ENCODE data around the gene GLT8D1. TPM values are rescaled to one million over a fixed set of nuclear protein-coding genes. Genes with fewer than 3 reads are reported as not detected.
A peak's percentile ranks its signal among the peaks of the same experiment; 100 is the strongest.

Gene GLT8D1
- total RNA-seq (ENCODE audit: unreplicated experiment), result 46.4 TPM
- long read RNA-seq, transcript GLT8D1-201 (10 exons, 1,849 nt), result major isoform, 5 of 25 reads
- long read RNA-seq, partial matches to known transcripts, result 0 of 25 reads
- long read RNA-seq, other reads (novel, unspliced or antisense), result 20 of 25 reads

GRCh38 chr3:52705688-52706686 lies at the start of gene GLT8D1, which contains the start of gene SPCS1:
Gene GLT8D1, minus strand, starts transcription at chr3:52705791. Its CDS starts 5,331 bp downstream, at chr3:52700460.
Gene SPCS1, plus strand, starts transcription at chr3:52706106. Its CDS starts 141 bp downstream, at chr3:52706247.
- TF ChIP-seq CTCF (IDR thresholded peaks at IDR 0.05; ENCODE audit: partially characterized antibody, unreplicated experiment), result no peak
- Mint-ChIP-seq H3K4me3 (ENCODE audit: unreplicated experiment) (peak within 1 kb of the TSS; percentile 97), H3K4me1 (ENCODE audit: low read depth, unreplicated experiment) (peaks cover 5% of the 10 kb centered on the region), H3K9me3 (ENCODE audit: unreplicated experiment) (peaks cover 7% of the 10 kb centered on the region), H3K27me3 (ENCODE audit: unreplicated experiment) (peaks cover 5% of the 10 kb centered on the region), H3K36me3 (ENCODE audit: unreplicated experiment) (no peaks in the 10 kb centered on the region), H3K27ac (ENCODE audit: unreplicated experiment) (peak within 1 kb of the TSS; percentile 87)
- DNase-seq, result peak; percentile 87

GRCh38 chr3:52754373-52754772 lies 48.8 kb upstream of the GLT8D1 start:
- no peak overlapping the region for H3K4me3 Mint-ChIP-seq (ENCODE audit: unreplicated experiment)
- H3K27me3 Mint-ChIP-seq (ENCODE audit: unreplicated experiment), result no peaks in the 10 kb centered on the region
- no peaks in the 10 kb centered on the region for H3K9me3 Mint-ChIP-seq (ENCODE audit: unreplicated experiment)
- no peak for DNase-seq
- H3K27ac Mint-ChIP-seq (ENCODE audit: unreplicated experiment), result no peak overlapping the region
- no peaks in the 10 kb centered on the region for H3K4me1 Mint-ChIP-seq (ENCODE audit: low read depth, unreplicated experiment)
- no peak for TF ChIP-seq CTCF (IDR thresholded peaks at IDR 0.05; ENCODE audit: partially characterized antibody, unreplicated experiment)
- H3K36me3 Mint-ChIP-seq (ENCODE audit: unreplicated experiment), result no peaks in the 10 kb centered on the region

- Mint-ChIP-seq H3K4me1 (ENCODE audit: low read depth, unreplicated experiment) (no peaks in the 10 kb centered on the region), H3K4me3 (ENCODE audit: unreplicated experiment) (no peak overlapping the region), H3K36me3 (ENCODE audit: unreplicated experiment) (no peaks in the 10 kb centered on the region), H3K9me3 (ENCODE audit: unreplicated experiment) (no peaks in the 10 kb centered on the region), H3K27ac (ENCODE audit: unreplicated experiment) (no peak overlapping the region), H3K27me3 (ENCODE audit: unreplicated experiment) (no peaks in the 10 kb centered on the region)
- no peak for DNase-seq
- no peak for TF ChIP-seq CTCF (IDR thresholded peaks at IDR 0.05; ENCODE audit: partially characterized antibody, unreplicated experiment)
Observed at GRCh38 chr3:52752045-52752660, 46.6 kb upstream of the GLT8D1 start.

GRCh38 chr3:52743721-52744120 lies 38.1 kb upstream of the GLT8D1 start:
- Mint-ChIP-seq H3K4me3 (ENCODE audit: unreplicated experiment) (no peak overlapping the region), H3K4me1 (ENCODE audit: low read depth, unreplicated experiment) (no peaks in the 10 kb centered on the region), H3K27me3 (ENCODE audit: unreplicated experiment) (no peaks in the 10 kb centered on the region), H3K36me3 (ENCODE audit: unreplicated experiment) (no peaks in the 10 kb centered on the region), H3K27ac (ENCODE audit: unreplicated experiment) (no peak overlapping the region), H3K9me3 (ENCODE audit: unreplicated experiment) (no peaks in the 10 kb centered on the region)
- no peak for TF ChIP-seq CTCF (IDR thresholded peaks at IDR 0.05; ENCODE audit: partially characterized antibody, unreplicated experiment)
- DNase-seq, result no peak
